Peyer's patch (tissue), 4 donors: Measurements from ENCODE around the gene CAND2.

Experiments used
- CTCF ChIP-seq, 6 experiments: fragments of 450-650 bp in 4 of 6; fragments of 200-600 bp in 2 of 6; sonication (generic) in 1 of 6; IDR thresholded peaks; one replicate each; pipeline ENCODE4 v1.5.1; 2017 to 2019; ENCODE audit warnings: antibody characterized with exemption in 6 of 6, mild to moderate bottlenecking in 3 of 6, moderate library complexity in 1 of 6
- POLR2A ChIP-seq, 2 donors: fragments of 450-650 bp; IDR thresholded peaks; one replicate each; pipeline ENCODE4 v1.5.1; 2017; ENCODE audit warnings: antibody characterized with exemption in 2 of 2, mild to moderate bottlenecking in 2 of 2, moderate library complexity in 2 of 2

DNA sequence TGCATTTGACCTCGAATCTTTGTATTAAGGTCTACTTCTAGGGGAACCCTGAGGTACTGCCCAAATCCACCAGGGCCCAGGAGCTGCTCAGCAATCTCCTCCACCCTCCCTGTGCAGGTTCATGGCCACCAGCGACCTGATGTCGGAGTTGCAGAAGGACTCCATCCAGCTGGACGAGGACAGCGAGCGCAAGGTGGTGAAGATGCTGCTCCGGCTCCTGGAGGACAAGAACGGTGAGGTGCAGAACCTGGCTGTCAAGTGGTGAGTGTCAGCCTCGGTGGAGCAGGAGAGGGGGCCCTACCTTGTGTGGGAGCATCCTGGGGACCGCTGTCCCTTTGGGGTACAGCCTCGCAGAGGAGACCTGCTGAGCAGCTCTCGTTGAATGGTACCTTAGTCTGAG is 6.9 kb downstream of the CAND2 start:
- TF ChIP-seq POLR2A (IDR thresholded peaks at IDR 0.05) (no peak), CTCF (IDR thresholded peaks at IDR 0.05) (no peak)
